Glomerular endothelial cell (primary cell): ENCODE results near the gene GAK. TPM values are rescaled to one million over a fixed set of nuclear protein-coding genes. Genes with fewer than 3 reads are reported as not detected.
"Not testable (repeated sequence)": the region's sequence is repeated elsewhere in the genome, so short reads cannot be mapped to it uniquely, and the experiment has no call there.

ENCODE experiments used
- DNase-seq: peaks from one replicate; pipeline ENCODE4 v3.0.0-alpha.2; 2011; ENCODE audit warnings: low read depth, low spot score; ENCODE audit errors: extremely low read depth
- total RNA-seq: library from RNA; depleted of rRNA; stranded (reverse); fragments of >200 nt; gene quantifications from 2 replicates; pipeline ENCODE4 v1.2.3, GENCODE V29; 2015

Gene GAK
- 128 and 176 TPM in 2 replicates for total RNA-seq

GRCh38 chr4:931960-932712 lies at the start of gene GAK, which contains the start of gene TMEM175:
GAK (minus strand) TSS chr4:932316; CDS start chr4:932187, 129 bp downstream.
TMEM175 (plus strand) TSS chr4:932460; CDS start chr4:947740, 15,280 bp downstream.
- DNase-seq: peak; percentile 65

- no peak for DNase-seq
Measured at GRCh38 chr4:978957-979701, 47.0 kb upstream of the GAK start.

DNA sequence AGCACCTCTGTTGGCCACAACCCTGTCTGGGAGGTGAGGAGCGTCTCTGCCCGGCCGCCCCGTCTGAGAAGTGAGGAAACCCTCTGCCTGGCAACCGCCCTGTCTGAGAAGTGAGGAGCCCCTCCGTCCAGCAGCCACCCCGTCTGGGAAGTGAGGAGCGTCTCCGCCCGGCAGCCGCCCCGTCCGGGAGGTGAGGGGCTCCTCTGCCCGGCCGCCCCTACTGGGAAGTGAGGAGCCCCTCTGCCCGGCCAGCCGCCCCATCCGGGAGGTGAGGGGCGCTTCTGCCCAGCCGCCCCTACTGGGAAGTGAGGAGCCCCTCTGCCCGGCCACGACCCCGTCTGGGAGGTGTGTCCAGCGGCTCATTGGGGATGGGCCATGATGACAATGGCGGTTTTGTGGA lies 43.9 kb upstream of the GAK start:
- not testable (repeated sequence) for DNase-seq

DNA sequence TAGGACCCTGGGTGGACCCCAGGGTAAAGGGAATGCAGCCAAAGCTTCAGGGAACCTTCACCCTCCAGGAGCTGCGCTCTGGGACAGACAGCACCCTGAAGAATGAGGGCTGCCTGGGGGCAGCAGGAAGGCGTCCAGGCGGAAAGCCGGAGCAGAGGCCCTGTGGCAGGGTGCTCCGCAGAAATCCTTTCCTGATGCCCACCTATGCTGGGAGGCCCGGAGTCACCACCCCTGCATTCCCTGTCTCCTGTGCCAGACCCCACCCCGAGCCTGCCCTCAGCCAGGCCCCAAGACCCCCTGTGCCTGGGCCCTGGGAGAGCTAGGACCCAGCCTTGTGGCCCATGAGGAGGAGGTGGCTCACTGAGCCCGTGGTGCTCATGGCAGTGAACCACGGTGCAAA lies 42.6 kb upstream of the GAK start:
- DNase-seq: no peak

- no peak for DNase-seq
Measured at GRCh38 chr4:973431-974397, 41.6 kb upstream of the GAK start, which contains the start of gene DGKQ. DGKQ (minus strand) TSS chr4:973569; CDS start chr4:973482, 87 bp downstream.

DNA sequence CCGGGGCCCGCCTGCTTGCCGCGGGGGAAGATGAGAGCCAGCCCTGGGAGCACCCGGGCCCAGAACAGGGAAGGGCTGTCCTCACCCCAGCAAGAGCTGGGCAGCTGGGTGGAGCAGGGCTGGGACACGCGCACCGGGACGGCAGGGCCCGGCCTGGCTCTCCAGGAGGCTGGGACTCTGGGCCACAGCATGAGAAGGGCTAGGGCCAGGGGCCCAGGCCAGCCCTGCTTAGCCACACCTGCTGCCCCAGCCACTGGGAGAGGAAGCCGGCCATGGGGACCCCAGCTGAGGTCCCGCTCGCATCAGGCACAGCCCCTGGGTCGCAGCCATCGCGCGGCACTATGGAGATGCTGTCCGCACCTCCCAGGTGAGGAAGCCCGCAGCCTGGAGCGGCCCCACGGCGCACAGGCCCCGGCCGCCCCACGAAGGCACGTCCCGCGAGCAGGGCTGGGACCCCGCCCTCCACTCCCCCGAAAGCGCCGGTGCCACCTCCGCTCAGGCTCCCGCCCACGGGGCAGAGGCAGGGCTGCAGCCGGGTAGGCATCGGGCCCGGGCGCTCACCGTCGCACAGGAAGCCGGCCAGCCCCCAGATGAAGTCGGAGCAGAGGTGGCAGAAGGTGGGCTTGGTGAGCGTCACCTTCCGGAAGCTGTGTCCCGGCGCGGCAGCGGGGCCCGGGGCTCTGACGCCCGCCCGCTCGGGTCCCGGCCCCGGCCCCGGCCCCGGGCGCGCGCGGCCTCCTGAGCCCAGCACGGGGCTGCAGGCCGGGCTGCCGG lies 40.7 kb upstream of the GAK start:
- no peak for DNase-seq

- no peak for DNase-seq
Measured at GRCh38 chr4:971666-972500, 39.8 kb upstream of the GAK start.

GRCh38 chr4:970854-971520 lies 38.9 kb upstream of the GAK start:
- DNase-seq: no peak

DNA sequence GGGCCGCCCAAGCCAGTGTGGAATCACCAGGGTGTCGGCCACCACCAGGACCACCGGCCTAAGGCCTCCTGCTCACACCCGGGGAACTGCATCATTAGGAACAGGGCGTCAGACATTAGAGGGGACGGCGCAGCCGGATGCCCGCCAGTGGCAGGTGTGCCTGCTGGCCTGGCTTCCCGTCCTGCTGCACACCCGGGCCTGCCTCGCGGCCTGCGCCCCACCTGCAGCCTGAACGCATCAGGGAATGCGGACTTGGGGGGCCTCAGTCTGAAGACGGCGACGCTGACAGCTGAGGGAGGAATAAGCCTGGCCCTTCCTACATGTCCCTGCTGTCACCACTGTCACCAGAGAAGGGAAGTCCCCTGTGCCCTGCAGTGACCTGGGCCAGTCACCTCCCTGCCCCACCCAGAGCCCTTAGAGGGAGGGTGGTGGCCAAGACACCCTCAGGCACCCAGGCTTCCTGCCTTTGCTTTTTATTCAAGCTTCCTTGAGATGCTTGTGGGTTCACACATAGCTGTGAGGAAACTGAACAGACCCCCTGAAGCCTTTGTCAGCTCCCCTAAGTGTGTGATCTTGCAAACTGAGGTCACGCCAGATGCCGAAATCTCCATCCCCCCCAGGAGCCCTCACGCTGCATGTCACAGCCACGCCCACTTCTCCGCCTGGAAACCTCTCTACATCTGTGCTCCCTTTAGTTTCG lies 38.1 kb upstream of the GAK start:
- DNase-seq: no peak

DNA sequence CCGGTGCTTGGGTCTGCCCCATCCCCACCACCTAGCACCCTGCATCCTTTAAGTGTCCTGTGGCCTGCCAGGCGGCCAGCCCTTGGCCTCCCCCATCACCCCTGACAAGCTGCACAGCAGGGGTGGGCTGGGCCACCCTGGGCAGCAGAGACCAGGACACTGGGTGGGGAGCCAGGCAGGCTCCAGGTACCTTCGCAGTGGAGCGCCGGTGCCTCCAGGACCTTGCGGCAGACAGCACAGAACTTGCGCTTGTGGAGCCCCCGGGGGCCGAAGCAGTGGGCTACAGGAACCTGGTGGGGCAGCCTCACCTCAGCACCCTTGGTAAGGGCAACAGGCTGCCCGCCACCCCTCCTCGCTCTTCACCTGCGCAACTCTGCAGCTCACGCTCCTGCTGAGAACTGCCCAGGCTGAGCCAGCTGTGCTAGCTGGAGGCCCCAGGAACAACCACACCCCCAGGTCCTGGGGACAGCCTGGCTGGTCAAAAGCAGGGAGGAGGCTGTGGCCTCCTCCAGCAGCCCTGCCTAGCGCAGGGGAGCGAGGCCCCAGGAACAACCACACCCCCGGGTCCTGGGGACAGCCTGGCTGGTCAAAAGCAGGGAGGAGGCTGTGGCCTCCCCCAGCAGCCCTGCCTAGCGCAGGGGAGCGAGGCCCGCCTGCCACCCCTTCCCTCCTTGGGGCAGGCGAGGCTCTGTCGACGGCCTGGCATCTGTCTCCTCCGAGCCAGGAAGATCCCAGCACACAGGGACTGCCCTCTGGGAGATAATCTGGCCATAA lies 36.7 kb upstream of the GAK start:
- no peak for DNase-seq

GRCh38 chr4:968221-968620 lies 36.1 kb upstream of the GAK start:
- no peak for DNase-seq

GRCh38 chr4:967113-968104 lies 35.3 kb upstream of the GAK start:
- DNase-seq: no peak

DNA sequence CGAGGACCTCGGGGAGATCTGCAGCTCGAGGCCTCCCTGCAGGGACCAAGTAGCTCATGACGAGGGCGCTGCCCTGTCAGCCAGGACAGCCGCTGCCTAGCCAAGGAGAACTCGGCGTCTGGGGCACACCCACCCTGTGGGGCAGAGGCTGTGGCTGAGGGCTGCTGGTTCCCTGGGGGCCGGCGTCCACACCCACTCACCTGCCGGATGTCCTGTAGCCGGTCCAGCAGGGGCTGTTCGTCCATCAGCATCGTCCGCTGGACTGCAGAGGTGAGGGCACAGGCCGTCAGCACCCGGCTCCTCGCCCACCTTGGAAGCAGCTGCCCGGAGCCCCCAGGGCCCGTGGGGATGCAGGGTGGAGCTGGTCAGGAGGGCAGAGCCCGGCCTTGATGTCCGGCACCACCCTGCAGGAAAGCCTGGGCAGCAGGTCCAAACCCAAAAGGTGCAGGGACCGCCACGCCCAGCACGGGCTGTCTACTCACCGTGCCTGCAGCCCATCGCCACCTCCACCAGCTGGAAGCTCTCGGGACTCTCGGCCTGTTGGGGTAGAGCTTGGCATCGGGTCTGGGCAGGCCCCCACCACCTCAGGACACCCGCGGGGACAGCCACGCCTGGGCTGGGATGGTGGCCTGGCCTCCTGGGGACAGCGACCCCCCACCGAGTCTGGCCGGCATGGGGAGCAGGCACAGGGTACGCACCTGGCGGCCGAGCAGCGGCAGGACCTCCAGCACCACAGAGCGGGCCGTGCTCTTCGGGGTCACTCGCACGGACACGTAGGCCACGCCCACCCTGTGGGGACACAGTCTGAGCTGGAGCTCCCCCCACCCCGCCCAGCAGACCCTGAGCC lies 34.4 kb upstream of the GAK start:
- no peak for DNase-seq

GRCh38 chr4:965766-966134 lies 33.6 kb upstream of the GAK start:
- no peak for DNase-seq

DNA sequence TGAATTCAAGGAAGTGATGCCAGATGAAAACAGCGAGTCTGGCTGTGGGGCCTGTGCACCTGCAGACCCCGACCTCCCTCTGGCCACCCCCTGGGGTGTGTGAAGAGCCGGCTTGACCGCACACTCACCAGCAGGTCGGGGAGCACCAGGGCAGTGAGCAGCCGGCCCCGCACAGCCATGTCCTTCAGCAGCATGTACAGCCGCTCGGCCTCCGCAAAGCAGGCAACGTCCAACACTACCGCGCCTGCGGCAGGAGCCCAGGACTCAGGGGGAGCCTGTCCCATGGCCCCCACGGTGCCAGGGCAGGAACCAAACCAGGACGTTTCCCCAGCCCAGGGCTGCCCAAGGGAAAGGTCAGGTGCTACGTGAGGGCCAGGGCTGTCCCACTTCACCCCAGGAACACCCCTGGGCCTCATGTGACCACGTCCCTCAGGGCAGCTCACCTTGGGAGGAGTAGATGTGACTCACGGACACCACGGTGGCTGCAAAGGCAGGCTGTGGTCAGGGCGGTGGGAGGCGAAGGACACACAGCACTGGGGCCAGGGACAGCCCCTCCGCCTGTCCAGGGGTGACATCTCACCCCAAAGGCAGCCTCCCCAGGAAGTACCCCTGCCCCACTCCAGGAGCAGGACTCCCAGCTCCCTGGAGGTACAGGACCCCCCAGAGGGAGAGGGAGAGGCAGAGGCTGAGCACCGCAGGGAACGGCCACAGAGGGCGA lies 33.1 kb upstream of the GAK start:
- DNase-seq: no peak
